ENCODE results near the gene IRF2BP2. TPM values are rescaled to one million over a fixed set of nuclear protein-coding genes. Genes with fewer than 3 reads are reported as not detected.

Gene IRF2BP2
- total and polyA plus RNA-seq, 10 of the 15 experiments (the other 5 are each of a cell fraction or from before 2014, with no cell fraction given), result 7.5 to 114 (median 52.3) TPM

- in situ Hi-C loops (cut with MboI), result no loop called here
- Histone ChIP-seq H3K4me2 (ENCODE audit: control insufficient read depth, insufficient read depth) (no peak overlapping the region), H3K27me3 (replicated peaks in 1 of 2; ENCODE audit: control insufficient read depth in 2 of 2, insufficient read depth in 2 of 2, low read length in 1 of 2) (no peaks in the 10 kb centered on the region), H4K20me1 (ENCODE audit: control insufficient read depth, insufficient read depth) (no peaks in the 10 kb centered on the region), H3K9ac (ENCODE audit: control insufficient read depth, insufficient read depth, low read length) (no peak overlapping the region), H3K9me3 (replicated peaks; ENCODE audit: control insufficient read depth, insufficient read depth, low read length) (no peaks in the 10 kb centered on the region), H2AFZ (ENCODE audit: control insufficient read depth, low read depth, low read length) (no peak overlapping the region), H3K4me3 (no peak overlapping the region), H3K79me2 (ENCODE audit: control insufficient read depth, insufficient read depth, low read length) (no peaks in the 10 kb centered on the region), H3K27ac (ENCODE audit: control insufficient read depth, insufficient read depth) (no peak overlapping the region), H3K4me1 (ENCODE audit: control insufficient read depth, insufficient read depth, low read length) (no peaks in the 10 kb centered on the region), H3K36me3 (ENCODE audit: control insufficient read depth in 2 of 2, insufficient read depth in 2 of 2, low read length in 1 of 2) (no peaks in the 10 kb centered on the region)
- no peak for ATAC-seq
- intact Hi-C loops (cut with micrococcal nuclease; ENCODE audit: unreplicated experiment), result no loop called here
- WGBS (ENCODE audit: insufficient coverage, insufficient replicate concordance, low lambda C conversion rate, missing lambda C conversion rate), result 100% methylated on average over 1 of the region's 1 CpG
- no peak for DNase-seq (ENCODE audit: low read depth, low spot score)
- ChIA-PET POLR2A (interaction anchor here (1.3 kb wide), 2 partner anchors 13 to 16 kb away, joined by 3 read pairs; no protein-coding TSS in a partner anchor), RAD21 (ENCODE audit: unreplicated experiment) (no interaction called here), SMC1A (ENCODE audit: uncharacterized antibody, unreplicated experiment) (interaction anchor here (0.6 to 3.4 kb wide), 3 partner anchors 11 to 128 kb away, joined by 3 to 23 read pairs (median 3); no protein-coding TSS in a partner anchor), CTCF (interaction anchor here (0.6 to 1.8 kb wide), 4 partner anchors 12 to 491 kb away, joined by 3 to 7 read pairs (median 4); no protein-coding TSS in a partner anchor)
- no TSS peak for BruUV-seq (replicated peaks)
- TF ChIP-seq ESRRA (IDR thresholded peaks at IDR 0.05; ENCODE audit: low read length) (no peak), ZBED1 (IDR thresholded peaks at IDR 0.05; ENCODE audit: borderline replicate concordance) (no peak)
- FAIRE-seq, result no peak
These were observed 21.7 kb upstream of the IRF2BP2 start for GRCh38 chr1:234631721-234632125.

DNA sequence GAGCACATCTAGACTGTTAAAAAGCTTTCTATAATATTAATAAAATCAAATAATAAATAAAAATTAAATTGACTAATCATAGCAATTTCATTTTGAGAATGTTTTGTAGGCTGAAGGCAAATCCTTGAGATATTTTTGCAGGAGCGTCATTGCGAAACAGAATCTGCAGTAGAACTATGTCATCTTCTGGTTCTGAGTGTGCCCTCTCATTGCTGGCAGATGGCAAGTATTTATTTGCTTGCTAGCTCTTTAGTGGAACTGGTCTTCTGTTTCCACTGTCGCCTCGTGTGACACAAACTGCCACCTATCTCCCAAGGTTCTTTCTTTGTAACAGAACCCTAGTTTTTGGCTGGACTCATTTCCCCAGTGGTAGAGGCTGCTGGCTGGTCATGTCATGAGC lies 19.0 kb upstream of the IRF2BP2 start:
- no peak overlapping the region for H3K27ac ChIP-seq (ENCODE audit: control insufficient read depth, insufficient read depth)
- BruUV-seq (replicated peaks), result no TSS peak
- no peak overlapping the region for H3K9ac ChIP-seq (ENCODE audit: control insufficient read depth, insufficient read depth, low read length)
- no peak overlapping the region for H3K4me2 ChIP-seq (ENCODE audit: control insufficient read depth, insufficient read depth)
- ChIA-PET CTCF (interaction anchor here (0.8 to 1.1 kb wide), 2 partner anchors 11 to 15 kb away, joined by 3 read pairs; no protein-coding TSS in a partner anchor), SMC1A (ENCODE audit: uncharacterized antibody, unreplicated experiment) (interaction anchor here (0.6 to 2.3 kb wide), 6 partner anchors 9 to 83 kb away, joined by 3 to 13 read pairs (median 3); no protein-coding TSS in a partner anchor), POLR2A (no interaction called here), RAD21 (ENCODE audit: unreplicated experiment) (no interaction called here)
- TF ChIP-seq NFIC (IDR thresholded peaks at IDR 0.05; ENCODE audit: low read depth, low read length) (peak; percentile 53; the same call in 1 of the 2 replicates), FOXM1 (IDR thresholded peaks at IDR 0.05; ENCODE audit: low read depth, low read length) (peak; percentile 39; the same call in 1 of the 2 replicates), SREBF1 (IDR thresholded peaks at IDR 0.05; ENCODE audit: low read length) (no peak), ETV6 (conservative IDR thresholded peaks at IDR 0.05 in 1 of 2, IDR thresholded peaks at IDR 0.05 in 1 of 2; ENCODE audit: borderline replicate concordance in 1 of 2, low read depth in 1 of 2) (peak in 1 of 2 experiments; percentile 35; a peak in 1 of 4 replicates), POLR2AphosphoS2 (IDR thresholded peaks at IDR 0.05; ENCODE audit: low read depth, low read length) (no peak), JUNB (IDR thresholded peaks at IDR 0.05) (peak; percentile 92), CREM (IDR thresholded peaks at IDR 0.05; ENCODE audit: low read depth) (peak; percentile 66), BHLHE40 (IDR thresholded peaks at IDR 0.05; ENCODE audit: borderline replicate concordance in 1 of 2, low read depth in 2 of 2, low read length in 1 of 2) (no peak)
- no peak for DNase-seq (ENCODE audit: low read depth, low spot score)
- H2AFZ ChIP-seq (ENCODE audit: control insufficient read depth, low read depth, low read length), result no peak overlapping the region
- in situ Hi-C loops (cut with MboI) (no loop called here), intact Hi-C loops (cut with micrococcal nuclease; ENCODE audit: unreplicated experiment) (no loop called here)
- H3K9me3 ChIP-seq (replicated peaks; ENCODE audit: control insufficient read depth, insufficient read depth, low read length), result no peaks in the 10 kb centered on the region
- no peak for FAIRE-seq
- H3K36me3 ChIP-seq (ENCODE audit: control insufficient read depth in 2 of 2, insufficient read depth in 2 of 2, low read length in 1 of 2), result no peaks in the 10 kb centered on the region
- WGBS (ENCODE audit: insufficient coverage, insufficient replicate concordance, low lambda C conversion rate, missing lambda C conversion rate), result 15% methylated on average over 4 of the region's 4 CpGs
- H4K20me1 ChIP-seq (ENCODE audit: control insufficient read depth, insufficient read depth), result no peaks in the 10 kb centered on the region
- no peaks in the 10 kb centered on the region for H3K27me3 ChIP-seq (replicated peaks in 1 of 2; ENCODE audit: control insufficient read depth in 2 of 2, insufficient read depth in 2 of 2, low read length in 1 of 2)
- no peak for ATAC-seq
- H3K4me3 ChIP-seq, result no peak overlapping the region
- no peaks in the 10 kb centered on the region for H3K79me2 ChIP-seq (ENCODE audit: control insufficient read depth, insufficient read depth, low read length)
- peaks cover 2% of the 10 kb centered on the region; the same call in 1 of the 2 replicates for H3K4me1 ChIP-seq (ENCODE audit: control insufficient read depth, insufficient read depth, low read length)
